ENCODE results near the gene BANK1.

GRCh38 chr4:101756181-101756580 lies 34.3 kb upstream of the BANK1 start:
- TF ChIP-seq CTCF (IDR thresholded peaks at IDR 0.05), result no peak
- TF ChIP-seq EP300 (IDR thresholded peaks at IDR 0.05), result no peak

Data from stomach (tissue), 4 donors.